Mucosa of stomach (tissue), 1 donor: ENCODE data around the gene PRKAR1B.

ENCODE experiments used
- H3K27me3 ChIP-seq: one replicate; pipeline ENCODE4 v1.7.0; 2013; ENCODE audit warnings: mild to moderate bottlenecking, low read length; ENCODE audit not compliant: control insufficient read depth, insufficient read depth
- H3K36me3 ChIP-seq: one replicate; pipeline ENCODE4 v1.7.0; 2013; ENCODE audit warnings: low read length; ENCODE audit not compliant: control insufficient read depth, insufficient read depth
- H3K4me1 ChIP-seq: one replicate; pipeline ENCODE4 v1.7.0; 2013; ENCODE audit warnings: mild to moderate bottlenecking, low read length; ENCODE audit not compliant: control insufficient read depth, insufficient read depth
- H3K4me3 ChIP-seq: one replicate; pipeline ENCODE4 v1.7.0; 2013; ENCODE audit warnings: low read length
- H3K9ac ChIP-seq: one replicate; pipeline ENCODE4 v1.7.0; 2013; ENCODE audit warnings: mild to moderate bottlenecking, low read length, moderate library complexity
- H3K9me3 ChIP-seq: one replicate; pipeline ENCODE4 v1.7.0; 2013; ENCODE audit warnings: mild to moderate bottlenecking, low read length, moderate library complexity; ENCODE audit not compliant: control insufficient read depth
- donor health status: Pancreatic carcinoma.

The PRKAR1B gene

DNA sequence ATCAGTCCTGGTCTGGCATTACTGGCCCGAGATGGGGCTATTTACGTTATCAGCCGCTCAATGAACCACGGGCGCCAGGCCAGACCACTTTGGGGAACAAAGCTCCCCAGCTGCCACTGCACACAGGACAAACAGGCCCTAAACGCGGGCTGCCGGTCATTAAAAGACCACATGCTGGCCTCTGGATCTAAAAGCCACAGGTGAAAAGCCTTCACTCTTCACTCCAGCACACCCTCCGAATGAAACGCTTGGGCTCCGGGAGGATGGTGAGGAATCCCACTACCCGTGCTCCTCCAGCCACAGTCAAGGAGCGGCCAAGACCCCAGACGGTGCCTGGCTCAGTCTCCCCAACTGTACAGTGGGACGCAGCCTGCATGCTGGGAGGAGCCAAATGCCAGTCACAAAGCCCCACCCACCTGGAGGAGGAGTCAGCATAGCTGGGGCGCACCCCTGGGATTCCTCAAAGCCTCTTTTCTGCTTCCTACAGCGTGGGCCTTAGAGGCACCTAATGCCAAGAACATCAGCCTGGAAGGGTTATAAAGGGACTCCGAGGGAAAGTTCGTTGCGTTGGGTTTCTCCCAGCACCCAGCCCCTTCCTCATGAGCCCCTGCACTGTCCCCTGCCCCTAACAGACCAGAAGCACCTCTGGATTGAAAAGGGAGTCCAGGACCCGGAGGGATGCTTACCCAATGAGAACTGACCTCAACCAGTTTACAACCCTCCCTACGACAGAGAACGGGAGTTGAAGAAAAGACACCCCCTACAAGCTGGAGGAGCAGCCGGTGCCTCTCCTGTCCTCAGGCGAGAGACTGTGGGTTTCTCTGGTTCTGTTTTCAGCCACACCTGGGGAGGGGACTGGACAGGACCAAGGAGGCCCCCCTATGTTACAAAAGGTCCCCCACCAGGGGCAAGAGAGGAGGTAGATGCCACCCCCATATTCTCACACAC lies 212.2 kb downstream of the PRKAR1B start:
- H3K4me3 ChIP-seq, result peak overlapping the region; percentile 41
- H3K9ac ChIP-seq, result peak overlapping the region; percentile 43
- H3K4me1 ChIP-seq, result peaks cover 47% of the 10 kb centered on the region
- H3K36me3 ChIP-seq, result no peaks in the 10 kb centered on the region
- H3K27me3 ChIP-seq, result peaks cover 8% of the 10 kb centered on the region
- H3K9me3 ChIP-seq, result no peaks in the 10 kb centered on the region

DNA sequence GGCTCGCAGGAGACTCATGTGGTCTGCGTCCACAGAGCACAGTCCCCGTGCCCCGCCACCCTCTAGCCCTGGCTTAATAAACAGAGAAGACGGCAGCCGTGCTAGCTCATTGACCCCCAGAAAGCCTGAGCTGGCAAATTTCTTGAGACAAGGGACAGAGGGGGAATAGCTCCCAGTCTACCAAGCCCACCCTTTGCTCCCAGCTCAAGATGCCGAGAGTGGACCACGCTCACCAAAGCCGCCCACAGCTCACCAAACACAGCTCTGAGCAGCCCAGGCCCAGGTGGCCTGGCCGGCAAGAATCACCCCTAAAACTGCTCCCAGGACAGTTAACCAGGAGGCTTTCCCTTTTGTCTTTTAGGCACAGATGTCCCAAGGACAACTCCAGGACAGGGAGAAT lies 212.8 kb downstream of the PRKAR1B start:
- Histone ChIP-seq H3K9ac (peak overlapping the region; percentile 43), H3K4me3 (no peak overlapping the region)

DNA sequence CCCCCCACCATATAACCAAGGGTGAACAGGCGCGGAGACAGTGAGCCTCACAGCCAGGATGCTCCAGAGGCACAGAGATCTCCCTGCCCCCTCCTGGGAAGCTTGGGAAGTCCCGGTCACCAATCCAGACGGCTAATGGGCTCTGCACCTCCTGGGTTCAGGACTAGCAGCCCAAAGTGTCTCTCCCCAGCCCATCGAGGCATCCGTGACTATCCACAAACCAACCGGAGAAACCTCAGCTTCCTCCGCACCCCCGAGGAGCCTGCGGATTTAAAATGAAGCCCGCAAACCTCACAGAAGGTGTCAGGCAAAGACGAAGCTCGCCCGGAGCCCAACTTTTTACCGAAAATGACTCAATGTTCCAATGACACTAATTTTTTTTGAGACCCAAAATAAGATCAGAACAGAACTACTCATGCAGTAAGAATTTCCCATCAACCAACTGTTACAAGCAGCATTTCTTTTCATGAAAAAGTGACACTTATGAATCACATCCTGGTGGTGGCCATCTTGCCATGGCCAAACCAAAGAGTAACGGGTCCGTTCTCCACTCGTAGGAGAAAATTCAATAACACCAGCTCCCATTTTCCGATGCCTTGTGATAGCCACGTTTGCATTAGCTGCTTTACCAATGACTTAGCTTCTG lies 213.4 kb downstream of the PRKAR1B start:
- Histone ChIP-seq H3K9ac (no peak overlapping the region), H3K27me3 (peaks cover 8% of the 10 kb centered on the region), H3K4me3 (no peak overlapping the region), H3K36me3 (no peaks in the 10 kb centered on the region), H3K4me1 (peaks cover 47% of the 10 kb centered on the region), H3K9me3 (no peaks in the 10 kb centered on the region)

More for the DNA sequence above, 212.8 kb downstream of the PRKAR1B start:
- peaks cover 8% of the 10 kb centered on the region for H3K27me3 ChIP-seq
- no peaks in the 10 kb centered on the region for H3K36me3 ChIP-seq
- H3K4me1 ChIP-seq, result peaks cover 47% of the 10 kb centered on the region
- no peaks in the 10 kb centered on the region for H3K9me3 ChIP-seq

DNA sequence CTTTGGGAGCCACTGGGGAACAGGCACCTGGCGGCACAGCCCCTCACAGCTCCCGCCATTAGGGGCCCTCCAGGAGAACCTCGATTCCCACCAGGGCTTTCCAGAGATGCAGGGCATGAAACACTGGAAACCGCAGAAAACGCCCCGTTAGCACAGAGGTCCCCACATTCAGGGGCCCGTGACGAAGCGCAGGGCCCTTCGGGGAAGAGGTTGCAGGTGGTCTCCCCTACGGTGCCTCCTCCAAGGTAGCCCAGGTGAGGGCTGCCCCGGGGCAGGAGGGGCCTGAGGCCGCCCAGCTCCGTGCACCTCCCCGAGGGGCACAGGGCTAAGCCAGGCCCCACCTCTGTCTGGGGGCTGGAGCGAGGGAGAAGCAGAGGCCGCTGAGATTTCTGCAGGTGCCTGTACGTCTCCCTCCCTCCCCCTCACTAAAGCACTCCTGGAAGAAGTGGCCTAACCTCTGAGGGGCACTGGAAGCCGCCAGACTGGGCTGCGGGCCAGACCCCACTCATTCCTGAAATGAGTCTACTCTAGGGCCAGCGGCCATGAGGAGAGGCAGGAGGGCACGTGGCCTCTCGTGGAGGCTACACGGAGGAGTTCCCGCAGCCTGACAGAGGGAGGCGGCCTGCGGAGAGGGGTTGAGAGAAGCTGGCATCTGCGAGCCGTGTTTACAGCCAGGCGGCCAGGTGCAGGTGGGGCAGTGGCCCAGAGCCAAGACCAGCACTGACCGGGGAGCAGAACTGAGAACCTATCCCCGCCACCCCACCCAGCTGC lies 214.4 kb downstream of the PRKAR1B start:
- peaks cover 8% of the 10 kb centered on the region for H3K27me3 ChIP-seq
- peak overlapping the region; percentile 8 for H3K4me3 ChIP-seq
- H3K4me1 ChIP-seq, result peaks cover 47% of the 10 kb centered on the region
- peak overlapping the region; percentile 15 for H3K9ac ChIP-seq
- no peaks in the 10 kb centered on the region for H3K9me3 ChIP-seq
- no peaks in the 10 kb centered on the region for H3K36me3 ChIP-seq

DNA sequence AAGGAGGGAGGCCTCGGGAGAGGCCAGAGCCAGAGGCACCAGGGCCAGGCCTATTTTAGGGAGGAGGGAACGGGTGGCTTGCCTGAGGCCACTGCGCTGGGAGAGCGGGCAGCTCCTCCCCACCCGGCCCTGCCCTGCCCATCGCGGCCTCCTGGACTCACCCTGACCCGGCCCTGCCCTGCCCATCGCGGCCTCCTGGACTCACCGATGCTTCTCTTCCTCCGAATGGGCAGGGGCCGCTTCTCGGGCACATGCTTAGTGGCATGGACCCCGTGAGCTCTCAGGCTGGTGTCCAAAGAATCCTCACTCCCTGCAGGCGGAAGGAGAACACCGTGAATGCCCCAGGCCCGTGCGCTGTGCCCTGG lies 215.0 kb downstream of the PRKAR1B start:
- Histone ChIP-seq H3K9ac (no peak overlapping the region), H3K9me3 (no peaks in the 10 kb centered on the region), H3K4me1 (peaks cover 47% of the 10 kb centered on the region), H3K36me3 (no peaks in the 10 kb centered on the region), H3K27me3 (peaks cover 8% of the 10 kb centered on the region), H3K4me3 (no peak overlapping the region)

DNA sequence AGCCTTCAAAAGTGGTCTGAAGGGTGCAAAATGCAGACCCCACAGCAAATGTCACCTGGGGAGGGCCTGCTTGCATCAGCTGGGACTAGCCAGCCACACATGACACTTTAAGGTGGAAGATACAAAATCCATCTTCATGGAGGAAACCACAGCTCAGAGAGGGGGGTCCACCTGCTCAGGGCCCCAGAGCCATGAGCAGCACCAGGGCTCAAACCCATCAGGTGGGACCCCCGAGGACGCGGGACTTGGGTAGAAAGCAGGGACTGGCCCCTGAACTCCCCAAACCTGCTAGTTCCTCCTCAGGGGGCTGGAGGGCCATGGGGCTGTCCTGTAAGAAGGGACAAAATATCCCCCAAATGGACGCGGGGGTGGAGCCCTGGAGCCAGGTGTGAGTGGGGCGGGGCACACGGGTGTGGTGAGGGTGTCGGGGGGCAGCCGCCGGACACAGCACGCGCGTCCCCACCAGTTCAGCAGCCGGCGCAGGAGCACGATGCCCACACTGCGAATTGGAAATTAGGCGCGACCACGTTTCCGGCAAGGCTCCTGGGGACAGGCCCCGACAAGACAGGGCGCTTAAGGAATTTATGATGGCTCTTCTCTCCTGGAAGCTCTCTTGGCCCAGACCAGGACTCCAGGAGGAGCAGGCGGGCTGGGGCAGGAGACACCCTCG lies 215.5 kb downstream of the PRKAR1B start:
- Histone ChIP-seq H3K4me3 (no peak overlapping the region), H3K27me3 (peaks cover 8% of the 10 kb centered on the region), H3K9ac (no peak overlapping the region), H3K36me3 (no peaks in the 10 kb centered on the region), H3K4me1 (peaks cover 50% of the 10 kb centered on the region), H3K9me3 (no peaks in the 10 kb centered on the region)

DNA sequence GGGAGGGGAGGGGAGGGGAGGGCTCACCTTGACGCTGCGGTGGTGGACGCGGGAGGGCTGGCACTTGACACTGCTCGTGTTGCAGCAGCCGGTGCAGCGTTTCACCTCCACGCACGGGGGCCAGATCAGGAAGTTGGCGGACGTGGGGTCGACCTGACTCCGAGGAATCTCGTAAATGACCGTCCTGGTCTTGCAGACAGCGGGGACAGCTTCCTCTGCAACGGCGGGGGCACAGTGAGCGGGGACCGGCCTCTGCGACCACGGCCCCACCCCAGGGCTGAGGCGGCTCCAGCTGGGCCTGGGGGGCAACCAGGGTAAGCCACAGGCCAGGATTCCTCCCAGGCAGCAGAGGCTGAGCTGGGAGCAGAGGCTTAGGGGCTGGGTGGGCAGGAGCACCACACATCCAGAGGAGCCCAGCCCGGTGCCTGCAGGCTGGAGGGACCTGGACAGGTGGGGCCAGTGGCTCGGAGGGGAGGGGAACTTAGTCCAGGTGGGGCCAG lies 216.2 kb downstream of the PRKAR1B start:
- Histone ChIP-seq H3K36me3 (no peaks in the 10 kb centered on the region), H3K4me3 (no peak overlapping the region), H3K9ac (no peak overlapping the region), H3K4me1 (peaks cover 52% of the 10 kb centered on the region), H3K9me3 (no peaks in the 10 kb centered on the region), H3K27me3 (peaks cover 4% of the 10 kb centered on the region)

DNA sequence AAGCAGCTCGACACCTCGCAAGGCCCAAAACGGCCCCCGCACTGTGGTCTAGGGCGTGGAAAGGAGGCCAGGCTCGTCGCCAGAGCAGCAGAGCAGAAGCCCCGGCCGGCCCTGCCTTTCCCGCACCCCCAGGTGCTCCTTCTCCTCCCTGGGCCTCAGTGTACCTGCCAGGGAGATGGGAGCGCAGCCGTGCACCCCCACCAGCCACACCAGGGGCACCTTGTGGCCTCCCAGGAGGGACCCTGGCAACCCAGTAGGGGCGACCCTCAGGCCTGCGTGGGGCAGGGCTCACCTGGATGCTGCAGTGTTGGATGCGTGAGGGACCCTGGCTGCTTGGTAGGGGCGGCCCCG lies 217.0 kb downstream of the PRKAR1B start:
- H3K9ac ChIP-seq, result no peak overlapping the region
- no peaks in the 10 kb centered on the region for H3K9me3 ChIP-seq
- H3K4me1 ChIP-seq, result peaks cover 52% of the 10 kb centered on the region
- H3K27me3 ChIP-seq, result no peaks in the 10 kb centered on the region
- no peak overlapping the region for H3K4me3 ChIP-seq
- H3K36me3 ChIP-seq, result no peaks in the 10 kb centered on the region

DNA sequence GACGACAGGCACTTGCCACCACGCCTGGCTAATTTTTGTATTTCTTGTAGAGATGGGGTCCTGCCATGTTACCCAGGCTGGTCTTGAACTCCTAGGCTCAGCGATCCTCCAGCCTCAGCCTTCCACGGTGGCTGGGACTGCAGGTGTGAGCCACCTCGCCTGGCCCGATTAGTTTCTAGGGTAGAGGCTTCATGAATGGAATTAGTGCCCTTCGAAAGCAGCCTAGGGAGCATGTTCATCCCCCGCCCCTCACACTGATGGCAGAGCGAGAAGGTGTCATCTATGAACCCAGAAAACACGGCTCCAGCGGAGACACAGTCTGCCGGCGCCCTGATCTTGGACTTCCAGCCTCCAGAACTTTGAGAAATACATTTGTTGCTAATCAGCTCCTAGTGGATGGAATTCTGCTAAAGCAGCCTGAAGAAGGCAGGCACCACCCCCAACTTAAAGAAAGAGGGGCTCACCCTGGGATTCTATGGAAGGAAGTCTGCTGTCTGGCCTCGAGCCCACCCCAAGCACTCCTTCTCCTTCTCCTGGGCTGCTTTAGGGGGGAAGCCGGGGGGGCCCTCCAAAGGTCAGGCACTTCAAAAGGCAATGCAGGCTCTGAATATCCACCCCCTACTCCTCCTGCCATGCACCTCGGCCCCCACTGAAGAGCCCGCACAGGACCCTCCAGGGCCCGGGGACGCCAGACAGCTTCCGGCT lies 217.5 kb downstream of the PRKAR1B start:
- no peaks in the 10 kb centered on the region for H3K36me3 ChIP-seq
- no peaks in the 10 kb centered on the region for H3K27me3 ChIP-seq
- no peak overlapping the region for H3K9ac ChIP-seq
- no peaks in the 10 kb centered on the region for H3K9me3 ChIP-seq
- no peak overlapping the region for H3K4me3 ChIP-seq
- peaks cover 52% of the 10 kb centered on the region for H3K4me1 ChIP-seq

DNA sequence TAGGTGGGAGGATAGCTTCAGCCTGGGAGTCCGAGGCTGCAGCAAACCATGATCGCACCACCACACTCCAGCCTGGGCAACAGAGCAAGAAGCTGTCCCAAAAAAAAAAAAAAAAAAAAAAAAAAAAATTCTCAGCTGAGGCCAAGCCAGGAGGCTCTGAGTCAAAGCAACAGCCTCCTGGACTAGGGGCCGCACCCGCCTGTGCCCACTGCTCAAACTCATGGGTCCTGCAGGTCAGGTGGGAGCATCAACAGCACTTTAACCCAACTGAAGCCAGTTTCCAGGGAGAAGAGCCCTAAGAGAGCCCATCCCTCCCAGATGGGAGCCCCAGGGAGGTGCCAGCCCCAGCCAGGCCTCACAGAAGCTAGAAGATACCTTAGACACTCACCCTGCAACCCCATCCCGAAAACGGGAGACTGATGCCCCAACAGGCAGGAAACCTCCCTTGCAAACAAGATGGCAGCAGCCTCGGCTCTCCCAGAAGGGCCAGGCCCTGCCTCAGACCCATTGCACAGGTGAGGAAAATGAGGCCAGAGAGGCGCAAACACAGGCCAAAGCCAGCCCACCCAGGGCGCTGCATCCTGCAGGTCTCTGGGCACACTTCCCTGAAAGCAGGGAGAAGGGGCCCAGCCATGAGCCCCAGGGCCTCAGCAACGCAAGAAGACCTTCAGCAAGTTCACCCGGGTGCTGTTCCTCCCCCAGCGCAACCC lies 218.5 kb downstream of the PRKAR1B start:
- H3K4me3 ChIP-seq, result no peak overlapping the region
- no peak overlapping the region for H3K9ac ChIP-seq
- no peaks in the 10 kb centered on the region for H3K36me3 ChIP-seq
- no peaks in the 10 kb centered on the region for H3K9me3 ChIP-seq
- H3K4me1 ChIP-seq, result peaks cover 56% of the 10 kb centered on the region
- H3K27me3 ChIP-seq, result no peaks in the 10 kb centered on the region
